Stimulated activated memory B cell treated with anti-CD40 and anti-IgM and Interleukin-4, amounts not matched to agents 10 μg/mL and 1 μg/mL and 100 μg/mL, for 72 hours (primary cell): Measurements from ENCODE around the gene LTB4R.

Experiments used
- ATAC-seq: fragments of 150-1000 bp; cut with Tn5 transposase; 2 replicates; pipeline ENCODE4 v1.10.0; 2021
- H3K27ac Mint-ChIP-seq: one replicate; pipeline ENCODE4 v1.8.0; 2022; ENCODE audit warnings: mild to moderate bottlenecking, mixed read lengths
- H3K27me3 Mint-ChIP-seq: one replicate; pipeline ENCODE4 v1.8.0; 2022; ENCODE audit warnings: mixed read lengths
- H3K36me3 Mint-ChIP-seq: one replicate; pipeline ENCODE4 v1.8.0; 2022; ENCODE audit warnings: mixed read lengths
- H3K4me1 Mint-ChIP-seq: one replicate; pipeline ENCODE4 v1.8.0; 2022; ENCODE audit warnings: mixed read lengths
- H3K4me3 Mint-ChIP-seq: one replicate; pipeline ENCODE4 v1.8.0; 2022; ENCODE audit warnings: mild to moderate bottlenecking, moderate library complexity, mixed read lengths
- H3K9me3 Mint-ChIP-seq: one replicate; pipeline ENCODE4 v1.8.0; 2022; ENCODE audit warnings: mixed read lengths

LTB4R gene

GRCh38 chr14:24355009-24355408, 43.7 kb downstream of the LTB4R start:
- Mint-ChIP-seq H3K36me3 (no peaks in the 10 kb centered on the region), H3K4me3 (no peak overlapping the region), H3K9me3 (no peaks in the 10 kb centered on the region), H3K27ac (no peak overlapping the region), H3K27me3 (peaks cover 57% of the 10 kb centered on the region), H3K4me1 (peaks cover 5% of the 10 kb centered on the region)
- ATAC-seq = no peak

- peaks cover 5% of the 10 kb centered on the region for H3K4me1 Mint-ChIP-seq
- H3K4me3 Mint-ChIP-seq = no peak overlapping the region
- no peaks in the 10 kb centered on the region for H3K36me3 Mint-ChIP-seq
- H3K27me3 Mint-ChIP-seq = peaks cover 45% of the 10 kb centered on the region
- ATAC-seq = no peak
- no peaks in the 10 kb centered on the region for H3K9me3 Mint-ChIP-seq
- H3K27ac Mint-ChIP-seq = no peak overlapping the region
Measured at GRCh38 chr14:24356208-24356607, 44.9 kb downstream of the LTB4R start.

GRCh38 chr14:24360281-24360680, 49.0 kb downstream of the LTB4R start:
- H3K9me3 Mint-ChIP-seq = no peaks in the 10 kb centered on the region
- no peak overlapping the region for H3K27ac Mint-ChIP-seq
- no peaks in the 10 kb centered on the region for H3K36me3 Mint-ChIP-seq
- no peak for ATAC-seq
- peaks cover 19% of the 10 kb centered on the region for H3K27me3 Mint-ChIP-seq
- no peak overlapping the region for H3K4me3 Mint-ChIP-seq
- peaks cover 5% of the 10 kb centered on the region for H3K4me1 Mint-ChIP-seq

- Mint-ChIP-seq H3K36me3 (no peaks in the 10 kb centered on the region), H3K4me3 (no peak overlapping the region), H3K9me3 (no peaks in the 10 kb centered on the region), H3K4me1 (peaks cover 15% of the 10 kb centered on the region), H3K27ac (no peak overlapping the region), H3K27me3 (peaks cover 20% of the 10 kb centered on the region)
- ATAC-seq = no peak
Measured at GRCh38 chr14:24361326-24361725, 50.0 kb downstream of the LTB4R start.

- peaks cover 19% of the 10 kb centered on the region for H3K27me3 Mint-ChIP-seq
Measured at GRCh38 chr14:24362241-24362960, 51.1 kb downstream of the LTB4R start.

GRCh38 chr14:24363401-24363800, 52.1 kb downstream of the LTB4R start:
- peaks cover 33% of the 10 kb centered on the region for H3K4me1 Mint-ChIP-seq
- no peaks in the 10 kb centered on the region for H3K9me3 Mint-ChIP-seq
- no peaks in the 10 kb centered on the region for H3K36me3 Mint-ChIP-seq
- peaks cover 19% of the 10 kb centered on the region for H3K27me3 Mint-ChIP-seq
- ATAC-seq = no peak
- H3K27ac Mint-ChIP-seq = no peak overlapping the region
- H3K4me3 Mint-ChIP-seq = no peak overlapping the region

More at GRCh38 chr14:24362241-24362960, 51.1 kb downstream of the LTB4R start:
- Mint-ChIP-seq H3K9me3 (no peaks in the 10 kb centered on the region), H3K4me3 (no peak overlapping the region), H3K4me1 (peaks cover 23% of the 10 kb centered on the region), H3K27ac (no peak overlapping the region), H3K36me3 (no peaks in the 10 kb centered on the region)
- ATAC-seq = no peak

GRCh38 chr14:24364841-24365240, 53.5 kb downstream of the LTB4R start:
- Mint-ChIP-seq H3K9me3 (no peaks in the 10 kb centered on the region), H3K27me3 (peaks cover 19% of the 10 kb centered on the region), H3K4me1 (peaks cover 34% of the 10 kb centered on the region), H3K36me3 (no peaks in the 10 kb centered on the region), H3K27ac (no peak overlapping the region), H3K4me3 (no peak overlapping the region)
- ATAC-seq = no peak

GRCh38 chr14:24365600-24366412, 54.5 kb downstream of the LTB4R start:
- peak; percentile 60 for ATAC-seq
- Mint-ChIP-seq H3K27me3 (peaks cover 19% of the 10 kb centered on the region), H3K4me3 (peak overlapping the region; percentile 70), H3K4me1 (peaks cover 34% of the 10 kb centered on the region), H3K36me3 (no peaks in the 10 kb centered on the region), H3K27ac (peak overlapping the region; percentile 93), H3K9me3 (no peaks in the 10 kb centered on the region)

- Mint-ChIP-seq H3K36me3 (no peaks in the 10 kb centered on the region), H3K4me3 (peak overlapping the region; percentile 74), H3K4me1 (peaks cover 34% of the 10 kb centered on the region), H3K27me3 (peaks cover 19% of the 10 kb centered on the region), H3K27ac (peak overlapping the region; percentile 93), H3K9me3 (no peaks in the 10 kb centered on the region)
- peak; percentile 0 for ATAC-seq
Measured at GRCh38 chr14:24366413-24366720, 55.1 kb downstream of the LTB4R start.

- peak overlapping the region; percentile 93 for H3K27ac Mint-ChIP-seq
- peak; percentile 93 for ATAC-seq
- H3K9me3 Mint-ChIP-seq = no peaks in the 10 kb centered on the region
- H3K36me3 Mint-ChIP-seq = no peaks in the 10 kb centered on the region
- peaks cover 19% of the 10 kb centered on the region for H3K27me3 Mint-ChIP-seq
- peaks cover 34% of the 10 kb centered on the region for H3K4me1 Mint-ChIP-seq
- peak overlapping the region; percentile 74 for H3K4me3 Mint-ChIP-seq
Measured at GRCh38 chr14:24366721-24367513, 55.6 kb downstream of the LTB4R start.
